ENCODE data around the gene REP15. TPM values are rescaled to one million over a fixed set of nuclear protein-coding genes. Genes with fewer than 3 reads are reported as not detected.

Gene REP15
- total and polyA plus RNA-seq, 2 of the 8 experiments (the other 6 are each of a cell fraction or from before 2014, with no cell fraction given), result 0.06 to 0.73 TPM

DNA sequence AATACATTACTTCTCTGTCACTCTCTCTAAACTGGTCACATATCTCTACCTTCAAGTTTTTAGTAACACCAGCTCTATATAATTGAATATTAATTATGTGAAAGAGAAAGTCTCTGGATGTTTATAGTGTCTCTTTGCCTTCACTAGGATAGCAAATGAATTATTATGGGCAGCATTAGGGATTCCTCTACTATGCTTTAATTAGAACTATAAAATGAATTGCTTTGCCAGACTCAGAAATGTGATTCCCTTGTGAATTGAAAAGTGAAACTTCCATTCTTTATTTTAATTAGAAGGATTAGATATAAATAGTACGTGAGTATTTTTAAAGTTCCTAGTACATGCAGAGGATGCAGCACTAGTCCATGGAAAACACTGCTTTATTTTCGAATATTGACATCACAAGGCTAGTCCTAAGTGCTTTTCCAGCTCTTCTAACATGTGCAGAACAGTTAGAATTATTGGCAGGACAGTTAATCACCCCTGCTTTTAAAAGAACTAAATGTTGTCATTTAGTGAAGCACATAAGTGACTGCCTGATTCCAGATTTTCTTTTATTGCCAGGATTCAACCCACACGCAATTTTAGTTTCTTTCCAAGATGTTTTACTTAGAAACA lies 23.0 kb upstream of the REP15 start (continued):
- no peak for TF ChIP-seq RAD21 (IDR thresholded peaks at IDR 0.05 in 1 of 2, conservative IDR thresholded peaks at IDR 0.05 in 1 of 2; ENCODE audit: low read depth in 2 of 2, low read length in 2 of 2)
- TF ChIP-seq, protein P1, sequence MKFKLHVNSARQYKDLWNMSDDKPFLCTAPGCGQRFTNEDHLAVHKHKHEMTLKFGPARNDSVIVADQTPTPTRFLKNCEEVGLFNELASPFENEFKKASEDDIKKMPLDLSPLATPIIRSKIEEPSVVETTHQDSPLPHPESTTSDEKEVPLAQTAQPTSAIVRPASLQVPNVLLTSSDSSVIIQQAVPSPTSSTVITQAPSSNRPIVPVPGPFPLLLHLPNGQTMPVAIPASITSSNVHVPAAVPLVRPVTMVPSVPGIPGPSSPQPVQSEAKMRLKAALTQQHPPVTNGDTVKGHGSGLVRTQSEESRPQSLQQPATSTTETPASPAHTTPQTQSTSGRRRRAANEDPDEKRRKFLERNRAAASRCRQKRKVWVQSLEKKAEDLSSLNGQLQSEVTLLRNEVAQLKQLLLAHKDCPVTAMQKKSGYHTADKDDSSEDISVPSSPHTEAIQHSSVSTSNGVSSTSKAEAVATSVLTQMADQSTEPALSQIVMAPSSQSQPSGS (IDR thresholded peaks at IDR 0.05; ENCODE audit: low read length), result no peak
- TF ChIP-seq RXRA (IDR thresholded peaks at IDR 0.05; ENCODE audit: insufficient read depth, low read depth, low read length), result no peak
- no peak for TF ChIP-seq SAP30 (IDR thresholded peaks at IDR 0.05; ENCODE audit: insufficient read depth, insufficient replicate concordance, low read length)
- TF ChIP-seq, protein P2, sequence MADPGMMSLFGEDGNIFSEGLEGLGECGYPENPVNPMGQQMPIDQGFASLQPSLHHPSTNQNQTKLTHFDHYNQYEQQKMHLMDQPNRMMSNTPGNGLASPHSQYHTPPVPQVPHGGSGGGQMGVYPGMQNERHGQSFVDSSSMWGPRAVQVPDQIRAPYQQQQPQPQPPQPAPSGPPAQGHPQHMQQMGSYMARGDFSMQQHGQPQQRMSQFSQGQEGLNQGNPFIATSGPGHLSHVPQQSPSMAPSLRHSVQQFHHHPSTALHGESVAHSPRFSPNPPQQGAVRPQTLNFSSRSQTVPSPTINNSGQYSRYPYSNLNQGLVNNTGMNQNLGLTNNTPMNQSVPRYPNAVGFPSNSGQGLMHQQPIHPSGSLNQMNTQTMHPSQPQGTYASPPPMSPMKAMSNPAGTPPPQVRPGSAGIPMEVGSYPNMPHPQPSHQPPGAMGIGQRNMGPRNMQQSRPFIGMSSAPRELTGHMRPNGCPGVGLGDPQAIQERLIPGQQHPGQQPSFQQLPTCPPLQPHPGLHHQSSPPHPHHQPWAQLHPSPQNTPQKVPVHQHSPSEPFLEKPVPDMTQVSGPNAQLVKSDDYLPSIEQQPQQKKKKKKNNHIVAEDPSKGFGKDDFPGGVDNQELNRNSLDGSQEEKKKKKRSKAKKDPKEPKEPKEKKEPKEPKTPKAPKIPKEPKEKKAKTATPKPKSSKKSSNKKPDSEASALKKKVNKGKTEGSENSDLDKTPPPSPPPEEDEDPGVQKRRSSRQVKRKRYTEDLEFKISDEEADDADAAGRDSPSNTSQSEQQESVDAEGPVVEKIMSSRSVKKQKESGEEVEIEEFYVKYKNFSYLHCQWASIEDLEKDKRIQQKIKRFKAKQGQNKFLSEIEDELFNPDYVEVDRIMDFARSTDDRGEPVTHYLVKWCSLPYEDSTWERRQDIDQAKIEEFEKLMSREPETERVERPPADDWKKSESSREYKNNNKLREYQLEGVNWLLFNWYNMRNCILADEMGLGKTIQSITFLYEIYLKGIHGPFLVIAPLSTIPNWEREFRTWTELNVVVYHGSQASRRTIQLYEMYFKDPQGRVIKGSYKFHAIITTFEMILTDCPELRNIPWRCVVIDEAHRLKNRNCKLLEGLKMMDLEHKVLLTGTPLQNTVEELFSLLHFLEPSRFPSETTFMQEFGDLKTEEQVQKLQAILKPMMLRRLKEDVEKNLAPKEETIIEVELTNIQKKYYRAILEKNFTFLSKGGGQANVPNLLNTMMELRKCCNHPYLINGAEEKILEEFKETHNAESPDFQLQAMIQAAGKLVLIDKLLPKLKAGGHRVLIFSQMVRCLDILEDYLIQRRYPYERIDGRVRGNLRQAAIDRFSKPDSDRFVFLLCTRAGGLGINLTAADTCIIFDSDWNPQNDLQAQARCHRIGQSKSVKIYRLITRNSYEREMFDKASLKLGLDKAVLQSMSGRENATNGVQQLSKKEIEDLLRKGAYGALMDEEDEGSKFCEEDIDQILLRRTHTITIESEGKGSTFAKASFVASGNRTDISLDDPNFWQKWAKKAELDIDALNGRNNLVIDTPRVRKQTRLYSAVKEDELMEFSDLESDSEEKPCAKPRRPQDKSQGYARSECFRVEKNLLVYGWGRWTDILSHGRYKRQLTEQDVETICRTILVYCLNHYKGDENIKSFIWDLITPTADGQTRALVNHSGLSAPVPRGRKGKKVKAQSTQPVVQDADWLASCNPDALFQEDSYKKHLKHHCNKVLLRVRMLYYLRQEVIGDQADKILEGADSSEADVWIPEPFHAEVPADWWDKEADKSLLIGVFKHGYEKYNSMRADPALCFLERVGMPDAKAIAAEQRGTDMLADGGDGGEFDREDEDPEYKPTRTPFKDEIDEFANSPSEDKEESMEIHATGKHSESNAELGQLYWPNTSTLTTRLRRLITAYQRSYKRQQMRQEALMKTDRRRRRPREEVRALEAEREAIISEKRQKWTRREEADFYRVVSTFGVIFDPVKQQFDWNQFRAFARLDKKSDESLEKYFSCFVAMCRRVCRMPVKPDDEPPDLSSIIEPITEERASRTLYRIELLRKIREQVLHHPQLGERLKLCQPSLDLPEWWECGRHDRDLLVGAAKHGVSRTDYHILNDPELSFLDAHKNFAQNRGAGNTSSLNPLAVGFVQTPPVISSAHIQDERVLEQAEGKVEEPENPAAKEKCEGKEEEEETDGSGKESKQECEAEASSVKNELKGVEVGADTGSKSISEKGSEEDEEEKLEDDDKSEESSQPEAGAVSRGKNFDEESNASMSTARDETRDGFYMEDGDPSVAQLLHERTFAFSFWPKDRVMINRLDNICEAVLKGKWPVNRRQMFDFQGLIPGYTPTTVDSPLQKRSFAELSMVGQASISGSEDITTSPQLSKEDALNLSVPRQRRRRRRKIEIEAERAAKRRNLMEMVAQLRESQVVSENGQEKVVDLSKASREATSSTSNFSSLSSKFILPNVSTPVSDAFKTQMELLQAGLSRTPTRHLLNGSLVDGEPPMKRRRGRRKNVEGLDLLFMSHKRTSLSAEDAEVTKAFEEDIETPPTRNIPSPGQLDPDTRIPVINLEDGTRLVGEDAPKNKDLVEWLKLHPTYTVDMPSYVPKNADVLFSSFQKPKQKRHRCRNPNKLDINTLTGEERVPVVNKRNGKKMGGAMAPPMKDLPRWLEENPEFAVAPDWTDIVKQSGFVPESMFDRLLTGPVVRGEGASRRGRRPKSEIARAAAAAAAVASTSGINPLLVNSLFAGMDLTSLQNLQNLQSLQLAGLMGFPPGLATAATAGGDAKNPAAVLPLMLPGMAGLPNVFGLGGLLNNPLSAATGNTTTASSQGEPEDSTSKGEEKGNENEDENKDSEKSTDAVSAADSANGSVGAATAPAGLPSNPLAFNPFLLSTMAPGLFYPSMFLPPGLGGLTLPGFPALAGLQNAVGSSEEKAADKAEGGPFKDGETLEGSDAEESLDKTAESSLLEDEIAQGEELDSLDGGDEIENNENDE (IDR thresholded peaks at IDR 0.05; ENCODE audit: insufficient replicate concordance, low read length), result no peak
